ENCODE measurements around the gene ARHGEF10L.

The ARHGEF10L gene

DNA sequence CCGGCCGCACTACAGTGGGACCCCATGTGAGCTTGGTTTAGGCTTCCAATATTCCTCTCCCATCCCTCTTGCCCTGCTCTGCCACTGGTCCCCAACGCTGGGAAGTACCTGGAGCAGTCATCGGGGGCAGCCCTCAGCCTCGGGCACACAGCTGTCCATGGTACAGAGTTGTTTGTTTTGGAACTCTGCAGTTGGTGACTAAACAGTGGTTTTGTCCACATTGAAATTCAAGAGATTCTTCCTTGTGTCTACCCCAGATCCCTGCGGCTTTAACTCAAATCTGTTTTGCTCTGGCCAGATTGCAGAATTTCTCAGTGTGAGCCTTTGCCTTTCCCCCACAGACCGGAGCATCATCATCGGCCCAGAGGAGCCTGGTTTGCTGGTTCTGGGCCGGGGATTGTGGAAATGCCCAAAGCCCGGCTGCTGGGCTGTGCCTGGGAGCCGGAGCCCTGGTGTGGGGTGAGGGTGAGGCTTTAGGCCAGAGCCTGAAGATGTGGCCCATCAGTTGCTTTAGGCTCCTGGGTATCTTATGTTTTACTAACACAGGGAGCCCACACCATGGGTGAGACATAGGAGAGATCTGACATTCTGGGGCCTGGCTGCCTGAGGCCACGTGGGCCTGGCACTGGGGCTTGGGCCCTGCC lies 93.2 kb downstream of the ARHGEF10L start:
- no peak for DNase-seq (ENCODE audit: low read depth)

- DNase-seq (ENCODE audit: low read depth): no peak
Measured at GRCh38 chr1:17633654-17634053, 94.2 kb downstream of the ARHGEF10L start.

GRCh38 chr1:17635276-17635675 lies 95.8 kb downstream of the ARHGEF10L start:
- no peak for DNase-seq (ENCODE audit: low read depth)

- DNase-seq (ENCODE audit: low read depth): no peak
Measured at GRCh38 chr1:17635811-17636210, 96.3 kb downstream of the ARHGEF10L start.

- DNase-seq (ENCODE audit: low read depth): no peak
Measured at GRCh38 chr1:17636612-17637011, 97.1 kb downstream of the ARHGEF10L start.

GRCh38 chr1:17637055-17637454 lies 97.6 kb downstream of the ARHGEF10L start:
- DNase-seq (ENCODE audit: low read depth): no peak

GRCh38 chr1:17639703-17640340 lies 100.3 kb downstream of the ARHGEF10L start:
- DNase-seq (ENCODE audit: low read depth): no peak

GRCh38 chr1:17640393-17640792 lies 100.9 kb downstream of the ARHGEF10L start:
- no peak for DNase-seq (ENCODE audit: low read depth)

DNA sequence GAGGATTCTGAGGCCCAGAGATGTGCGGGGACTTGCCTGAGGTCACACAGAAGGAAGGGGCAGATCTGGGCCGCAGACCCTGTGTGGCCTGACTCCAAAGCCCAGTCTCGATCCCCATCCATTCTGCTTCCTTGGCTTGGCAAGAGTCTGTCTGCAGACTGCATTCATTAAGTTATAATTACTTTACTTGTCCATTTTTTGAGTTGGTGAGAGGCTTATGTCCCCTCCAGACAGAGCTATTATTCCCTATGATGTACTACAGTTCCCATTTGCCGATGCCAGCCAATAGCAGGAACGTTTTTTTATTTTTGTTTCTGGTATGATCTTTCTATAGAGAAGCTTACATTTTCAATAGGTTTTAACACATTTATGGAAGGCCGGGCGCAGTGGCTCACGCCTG lies 101.5 kb downstream of the ARHGEF10L start:
- DNase-seq (ENCODE audit: low read depth): no peak

- no peak for DNase-seq (ENCODE audit: low read depth)
Measured at GRCh38 chr1:17642169-17642568, 102.7 kb downstream of the ARHGEF10L start.

DNA sequence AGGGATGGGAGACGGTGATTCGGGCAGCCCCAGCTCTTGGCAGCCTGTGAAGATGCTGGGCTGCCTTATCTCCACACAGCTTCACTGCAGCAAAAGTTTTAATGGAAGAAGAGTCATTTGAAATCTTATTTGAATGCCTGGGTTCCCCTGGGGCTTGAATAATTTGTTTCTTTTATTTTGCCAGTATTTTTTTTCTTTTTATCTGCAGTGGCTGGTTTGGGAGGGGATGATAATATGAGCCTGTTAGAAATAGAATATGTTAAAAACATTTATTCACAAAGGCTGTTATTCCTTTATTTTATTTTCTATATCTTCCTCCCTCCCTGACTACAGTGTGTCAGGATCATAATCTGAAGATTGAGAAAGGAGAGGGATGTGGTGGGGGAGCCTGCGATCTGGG lies 103.4 kb downstream of the ARHGEF10L start:
- DNase-seq (ENCODE audit: low read depth): no peak

DNA sequence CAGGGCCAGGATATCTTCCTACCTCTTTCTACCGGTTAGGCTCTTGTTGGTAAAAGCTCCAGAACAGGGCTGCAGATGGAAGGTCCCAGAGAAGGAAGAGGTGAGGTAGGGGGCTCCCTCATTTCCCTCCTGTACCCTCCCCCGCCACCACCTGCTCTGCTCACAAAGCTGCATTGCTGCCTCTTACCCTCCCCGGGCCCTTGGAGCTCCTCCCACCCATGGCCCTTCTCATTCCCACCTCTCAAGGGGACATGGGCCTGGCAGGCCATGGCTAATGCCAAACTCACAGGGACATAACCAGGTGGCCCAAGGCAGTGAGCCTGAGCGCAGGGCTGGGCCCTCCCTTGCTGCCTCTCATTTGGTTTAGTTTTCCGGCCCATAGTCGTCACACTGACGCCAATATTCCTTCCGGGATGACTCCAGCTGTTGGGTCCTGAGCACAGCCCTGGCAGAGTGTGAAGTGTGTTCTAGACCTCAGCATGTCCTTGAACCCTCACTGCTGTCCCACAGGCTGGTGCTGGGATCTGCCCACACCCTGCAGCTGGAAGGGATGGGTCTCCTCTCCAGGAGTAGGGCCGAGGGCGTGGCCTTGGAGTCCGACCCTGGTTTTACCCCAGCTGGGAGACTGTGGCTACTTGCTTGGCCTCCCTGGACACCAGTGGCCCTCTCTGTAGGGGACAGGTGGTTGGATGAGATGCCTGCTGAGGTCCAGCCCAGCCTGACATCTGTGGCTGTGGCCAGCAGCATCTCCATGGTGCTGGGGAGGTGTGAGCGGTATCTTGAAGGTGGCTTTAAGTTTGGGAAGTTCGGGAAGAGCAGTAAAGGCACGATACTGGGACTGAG lies 104.6 kb downstream of the ARHGEF10L start:
- no peak for DNase-seq (ENCODE audit: low read depth)

GRCh38 chr1:17645068-17645911 lies 105.8 kb downstream of the ARHGEF10L start:
- DNase-seq (ENCODE audit: low read depth): no peak

GRCh38 chr1:17646444-17647280 lies 107.2 kb downstream of the ARHGEF10L start:
- no peak for DNase-seq (ENCODE audit: low read depth)

DNA sequence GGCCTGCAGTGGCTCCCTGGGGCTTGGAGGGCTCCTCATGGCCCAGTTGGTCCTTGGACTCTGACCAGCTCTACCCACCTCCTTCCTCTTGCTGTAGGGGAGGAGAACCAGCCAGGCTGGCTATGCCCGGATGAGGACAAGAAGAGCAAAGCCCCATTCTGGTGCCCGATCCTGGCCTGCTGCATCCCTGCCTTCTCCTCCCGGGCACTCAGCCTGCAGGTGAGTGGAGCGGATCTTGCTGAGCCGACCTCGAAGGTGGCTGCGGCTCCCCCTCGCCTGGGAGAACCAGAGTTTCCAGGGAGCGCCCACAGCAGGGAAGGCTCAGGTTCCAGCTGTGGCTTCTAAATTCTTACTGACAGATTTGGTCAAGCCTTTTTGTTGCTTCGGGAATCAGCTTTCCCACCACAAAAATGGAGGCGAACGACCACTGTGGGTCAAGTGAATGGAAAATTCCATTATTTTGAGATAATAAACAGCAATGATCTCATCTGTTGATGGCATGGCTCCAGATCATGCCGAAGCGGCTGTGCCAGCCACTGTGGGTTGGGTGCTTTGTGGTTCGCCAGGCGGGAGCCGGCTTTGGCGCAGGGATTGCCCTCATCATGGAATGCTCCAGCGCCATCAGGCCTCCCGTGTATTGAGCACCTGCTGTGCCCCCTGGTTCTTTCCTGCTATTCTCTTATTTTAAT lies 109.1 kb downstream of the ARHGEF10L start:
- no peak for DNase-seq (ENCODE audit: low read depth)

DNA sequence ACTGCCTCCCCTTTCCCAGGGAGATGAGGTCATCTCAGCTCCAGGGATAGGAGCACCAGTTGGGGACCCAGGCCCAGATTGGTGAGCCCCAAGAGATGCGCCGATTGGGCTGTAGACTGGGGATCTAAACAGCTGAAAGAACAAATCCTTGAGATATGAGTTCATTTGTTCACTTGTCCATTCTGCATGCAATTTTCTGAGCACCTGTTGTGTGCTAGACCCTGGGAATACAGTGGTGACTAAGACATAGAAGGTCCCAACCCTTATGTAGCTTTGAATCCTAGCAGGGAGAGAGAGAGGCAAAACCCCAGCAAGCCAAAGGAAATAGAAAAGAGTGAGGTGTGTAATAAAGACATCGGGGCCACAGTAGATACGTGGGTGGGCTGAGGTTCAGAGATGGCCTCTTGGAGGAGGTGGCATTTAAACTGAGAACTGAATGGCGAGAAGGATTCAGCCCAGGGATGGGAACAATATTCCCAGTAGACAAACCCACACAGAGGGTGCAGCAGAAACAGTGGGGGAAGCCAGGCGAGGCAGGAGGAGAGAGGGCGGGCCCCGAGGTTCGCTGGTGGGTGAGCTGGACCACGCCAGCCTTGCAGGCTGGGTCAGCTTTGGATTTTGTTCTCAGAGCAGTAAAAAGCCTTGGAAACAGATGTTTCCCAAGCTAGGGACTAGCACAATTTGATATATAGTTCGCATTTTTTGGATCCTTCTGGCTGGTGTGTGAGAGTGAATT lies 110.0 kb downstream of the ARHGEF10L start:
- no peak for DNase-seq (ENCODE audit: low read depth)

GRCh38 chr1:17653276-17653675 lies 113.8 kb downstream of the ARHGEF10L start:
- DNase-seq (ENCODE audit: low read depth): no peak

GRCh38 chr1:17653728-17654351 lies 114.3 kb downstream of the ARHGEF10L start:
- no peak for DNase-seq (ENCODE audit: low read depth)

GRCh38 chr1:17654519-17654918 lies 115.0 kb downstream of the ARHGEF10L start:
- no peak for DNase-seq (ENCODE audit: low read depth)
